Cortex of kidney (tissue), 1 donor: ENCODE measurements around the gene SLC44A1.
"Not testable (repeated sequence)": the region's sequence is repeated elsewhere in the genome, so short reads cannot be mapped to it uniquely, and the experiment has no call there.

Source experiments
- DNase-seq: peaks from one replicate; lab custom pipeline; 2025; lab: John Stamatoyannopoulos, UW

The SLC44A1 gene

GRCh38 chr9:105242557-105242956 lies 1.9 kb upstream of the SLC44A1 start:
- no peak for DNase-seq

GRCh38 chr9:105243015-105243686 lies 1.3 kb upstream of the SLC44A1 start:
- DNase-seq = no peak

DNA sequence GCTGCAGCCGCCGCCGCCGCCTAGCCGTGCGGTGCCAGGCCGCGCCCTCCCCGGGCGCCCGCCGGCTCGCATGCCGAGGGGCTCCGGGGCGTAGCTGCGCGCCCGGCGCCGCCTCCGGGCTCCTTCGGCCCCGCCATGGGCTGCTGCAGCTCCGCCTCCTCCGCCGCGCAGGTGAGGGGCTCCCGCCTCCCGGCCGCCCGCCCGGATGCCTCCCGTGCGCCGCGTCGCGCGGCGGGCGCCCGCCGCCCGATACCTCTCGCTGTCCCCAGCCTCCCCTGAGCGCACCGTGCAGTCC lies 230 bp downstream of the SLC44A1 start:
- no peak for DNase-seq

- DNase-seq = no peak
Observed at GRCh38 chr9:105245029-105245890, 809 bp downstream of the SLC44A1 start.

GRCh38 chr9:105245891-105246161 lies 1.4 kb downstream of the SLC44A1 start:
- no peak for DNase-seq

- DNase-seq = no peak
Observed at GRCh38 chr9:105246656-105247173, 2.3 kb downstream of the SLC44A1 start.

DNA sequence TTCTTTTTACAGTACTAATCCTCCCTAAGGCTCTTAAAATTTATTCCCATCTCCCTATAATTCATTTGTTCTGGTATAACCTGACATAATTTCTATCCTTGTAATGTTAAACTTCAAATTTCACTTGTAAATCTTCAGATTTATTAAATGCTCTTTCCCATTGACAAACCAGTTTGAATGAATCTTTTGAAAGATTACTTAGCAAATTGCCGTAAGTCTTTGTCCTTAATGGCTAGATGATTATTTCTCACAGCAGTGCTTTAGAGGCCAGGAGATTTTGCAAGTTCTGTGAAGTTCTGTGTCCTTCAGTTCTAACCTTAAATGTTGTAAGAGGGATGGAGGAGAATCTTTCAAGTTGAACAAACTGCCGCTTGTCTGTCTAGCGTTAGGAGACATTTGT lies 4.2 kb downstream of the SLC44A1 start:
- DNase-seq = no peak

- DNase-seq = no peak
Observed at GRCh38 chr9:105251133-105251532, 6.7 kb downstream of the SLC44A1 start.

GRCh38 chr9:105251733-105252404 lies 7.4 kb downstream of the SLC44A1 start:
- no peak for DNase-seq

- no peak for DNase-seq
Observed at GRCh38 chr9:105252405-105252756, 7.9 kb downstream of the SLC44A1 start.

GRCh38 chr9:105254226-105254625 lies 9.8 kb downstream of the SLC44A1 start:
- DNase-seq = no peak

DNA sequence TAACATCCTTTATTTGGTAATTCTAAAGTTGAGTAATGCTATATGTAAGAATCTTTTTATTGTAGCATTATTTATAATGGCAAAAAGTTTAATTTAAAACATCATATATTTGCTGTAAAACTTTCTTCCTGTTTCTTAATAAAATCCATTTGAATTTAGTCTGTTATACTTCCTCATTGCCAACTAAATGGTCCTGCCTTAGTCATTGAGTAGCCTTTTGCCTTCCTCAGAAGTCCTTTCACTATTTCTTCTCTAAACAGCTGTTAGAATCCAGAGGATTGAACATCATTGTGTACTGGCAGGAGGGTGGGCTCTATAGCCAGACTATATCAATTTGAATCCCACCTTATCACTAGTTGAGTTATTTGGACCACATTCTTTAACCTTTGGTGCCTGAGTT lies 11.0 kb downstream of the SLC44A1 start:
- DNase-seq = no peak

DNA sequence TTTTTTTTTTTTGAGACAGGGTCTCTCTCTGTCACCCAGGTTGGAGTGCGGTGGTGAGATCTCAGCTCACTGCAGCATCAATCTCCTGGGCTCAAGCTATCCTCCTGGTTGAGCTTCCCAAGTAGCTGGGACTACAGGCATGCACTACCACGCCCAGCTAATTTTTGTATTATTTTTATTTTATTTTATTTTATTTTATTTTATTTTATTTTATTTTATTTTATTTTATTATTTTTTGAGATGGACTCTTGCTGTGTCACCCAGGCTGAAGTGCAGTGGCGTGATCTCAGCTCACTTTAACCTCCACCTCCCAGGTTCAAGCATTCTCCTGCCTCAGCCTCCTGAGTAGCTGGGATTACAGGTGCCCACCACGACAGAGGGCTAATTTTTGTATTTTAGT lies 12.1 kb downstream of the SLC44A1 start:
- not testable (repeated sequence) for DNase-seq

GRCh38 chr9:105257809-105258208 lies 13.4 kb downstream of the SLC44A1 start:
- DNase-seq = no peak

- no peak for DNase-seq
Observed at GRCh38 chr9:105258225-105258737, 13.8 kb downstream of the SLC44A1 start.

GRCh38 chr9:105259274-105259673 lies 14.8 kb downstream of the SLC44A1 start:
- no peak for DNase-seq

DNA sequence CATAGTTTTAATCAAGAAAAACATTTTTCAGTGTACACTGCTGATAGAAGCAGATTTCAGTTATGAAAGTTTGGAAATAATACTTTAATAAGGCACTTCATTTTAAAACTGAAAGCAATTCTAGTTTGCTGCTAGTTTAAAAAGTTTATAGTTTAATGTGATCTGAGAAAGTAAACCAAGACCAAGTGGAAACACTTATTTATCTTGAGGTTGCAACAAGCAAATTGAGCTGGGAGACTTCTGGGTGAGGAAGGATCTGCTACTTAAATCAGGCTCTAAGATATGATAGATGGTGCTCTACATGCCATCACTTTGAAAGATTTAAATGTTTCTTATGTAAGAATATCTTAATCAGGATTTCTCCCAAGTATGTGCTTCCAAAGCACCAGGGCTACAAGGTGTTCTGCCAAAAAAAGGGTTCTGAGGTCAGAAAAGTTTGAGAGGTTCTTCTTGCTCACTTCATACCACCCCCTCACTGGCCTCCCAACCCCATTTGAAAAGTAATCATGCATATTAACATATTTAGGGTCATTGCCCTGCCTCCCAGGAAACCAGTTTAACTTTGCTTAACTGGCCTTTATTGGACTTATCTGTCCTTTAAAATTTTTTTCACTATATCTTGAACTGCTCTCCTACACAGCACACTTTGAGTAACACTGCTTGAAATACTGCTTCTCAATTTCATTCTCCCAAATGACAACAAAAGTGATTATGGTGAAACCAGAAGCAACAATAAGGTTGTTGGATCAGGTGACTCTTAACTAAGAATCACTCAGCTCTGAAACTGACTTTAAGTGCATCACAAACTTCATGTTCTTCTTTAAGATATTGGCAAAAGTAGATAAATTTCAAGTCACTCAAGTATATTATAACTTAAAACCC lies 15.5 kb downstream of the SLC44A1 start:
- no peak for DNase-seq

DNA sequence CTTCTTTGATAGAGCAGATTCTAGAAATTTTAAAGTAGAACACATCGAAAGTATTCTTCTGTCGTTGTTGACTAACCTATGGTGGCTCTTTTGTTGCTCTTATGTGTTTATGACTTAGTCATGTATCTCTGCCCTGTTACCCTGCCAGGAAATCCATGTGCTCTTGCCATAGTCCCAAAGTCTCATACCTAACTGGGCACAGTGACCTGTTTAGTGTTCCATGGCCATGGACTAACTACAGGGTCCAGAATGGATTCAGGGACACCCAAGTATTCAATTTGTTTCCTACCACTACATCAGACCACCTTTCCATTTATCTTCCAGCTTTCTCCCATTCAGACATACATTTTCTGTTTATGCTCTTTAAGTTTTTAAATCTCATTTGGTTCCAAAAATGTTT lies 18.0 kb downstream of the SLC44A1 start:
- DNase-seq = no peak

DNA sequence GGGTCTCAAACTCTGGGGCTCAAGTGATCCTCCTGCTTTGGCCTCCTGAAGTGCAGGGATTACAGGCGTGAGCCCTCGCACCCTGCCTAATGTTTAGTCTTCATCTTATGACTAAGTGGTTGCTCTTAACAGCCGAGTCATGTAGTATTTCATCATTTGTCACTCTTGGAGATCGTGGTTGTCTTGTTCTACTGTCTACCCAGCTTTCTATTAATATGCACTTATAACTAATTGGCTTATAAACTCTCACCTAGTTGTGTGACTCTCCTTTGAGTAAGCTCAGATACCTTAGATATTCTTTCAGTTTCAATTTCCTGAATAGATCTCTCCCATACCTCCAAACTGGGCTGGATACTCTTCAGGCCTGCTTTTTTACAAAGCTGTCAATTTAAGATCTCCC lies 19.9 kb downstream of the SLC44A1 start:
- DNase-seq = no peak

GRCh38 chr9:105268254-105268653 lies 23.8 kb downstream of the SLC44A1 start:
- not testable (repeated sequence) for DNase-seq

- DNase-seq = no peak
Observed at GRCh38 chr9:105269593-105269992, 25.1 kb downstream of the SLC44A1 start.

DNA sequence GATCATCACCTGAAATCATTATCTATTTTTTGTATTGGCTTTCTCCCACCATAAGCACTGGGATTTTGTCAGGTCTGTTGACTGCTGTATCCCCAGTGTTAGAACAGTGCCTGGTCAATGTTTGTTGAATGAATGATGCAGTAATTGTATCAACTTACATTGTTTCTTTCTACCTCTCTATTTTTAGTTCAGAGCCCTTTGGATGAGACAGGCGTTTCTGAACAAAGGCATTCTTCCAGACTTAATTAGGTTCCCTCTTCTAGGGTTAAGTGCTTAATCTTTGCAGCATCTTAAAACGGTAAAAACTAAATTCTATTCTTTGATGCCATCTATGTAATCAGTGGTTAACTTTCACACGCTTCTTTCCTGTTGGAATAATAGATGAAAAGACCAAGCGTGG lies 26.3 kb downstream of the SLC44A1 start:
- no peak for DNase-seq
